Small intestine (tissue), 4 donors: ENCODE results near the gene AKAP9. TPM values are rescaled to one million over a fixed set of nuclear protein-coding genes. Genes with fewer than 3 reads are reported as not detected.

Source experiments
- polyA plus RNA-seq, 4 donors: library from polyadenylated mRNA; stranded (reverse) in 3 of 4; unstranded in 1 of 4; fragments of 200-250 nt in 3 of 4; fragments of 120-200 nt in 1 of 4; gene quantifications; one replicate each; pipeline versions ENCODE4 v1.2.1 to v1.2.3, GENCODE V29; 2013
- donor health status: healthy with polysubstance abuse.
- donor health status: Bipolar disorder and iron deficiency.
- donor health status: healthy.

AKAP9 gene
- polyA plus RNA-seq, 4 donors: 22.1 to 118 (median 60.1) TPM

Other genes with a start within 250 kb of the AKAP9 start
- gene MTERF1, start 60.2 kb upstream of the AKAP9 start, polyA plus RNA-seq: 10 to 100 TPM in 2 of 4 donors, 1 to 10 TPM in 2; 5.9 to 19.6 (median 10.4) TPM
- gene CYP51A1, start 193.6 kb downstream of the AKAP9 start, polyA plus RNA-seq: 100 to 1,000 TPM in 1 of 4 donors, 10 to 100 TPM in 2, 1 to 10 TPM in 1; 9.7 to 145 (median 54.1) TPM
- gene LRRD1, start 238.3 kb downstream of the AKAP9 start, polyA plus RNA-seq: under 1 TPM in 2 of 4 donors, not detected in 2; 0.01 to 0.13 TPM